ENCODE results near the gene CIBAR2. TPM values are rescaled to one million over a fixed set of nuclear protein-coding genes. Genes with fewer than 3 reads are reported as not detected.
A peak's percentile ranks its signal among the peaks of the same experiment; 100 is the strongest.

CIBAR2 gene
- total RNA-seq, 1 donor from 2014 or later: not detected

- no peak for TF ChIP-seq CTCF (IDR thresholded peaks at IDR 0.05)
- Mint-ChIP-seq H3K27me3 (ENCODE audit: low read depth) (peaks cover 19% of the 10 kb centered on the region), H3K9me3 (ENCODE audit: low read depth) (no peaks in the 10 kb centered on the region), H3K36me3 (ENCODE audit: low read depth) (peaks cover 5% of the 10 kb centered on the region), H3K4me1 (ENCODE audit: low read depth) (peaks cover 14% of the 10 kb centered on the region), H3K27ac (ENCODE audit: unreplicated experiment) (no peak overlapping the region), H3K4me3 (ENCODE audit: unreplicated experiment) (no peak overlapping the region)
- DNase-seq (ENCODE audit: low spot score): no peak
These were observed 19.4 kb downstream of the CIBAR2 start for GRCh38 chr16:85092851-85093250.

GRCh38 chr16:85092309-85092708 is 20.0 kb downstream of the CIBAR2 start:
- no peak for DNase-seq (ENCODE audit: low spot score)
- Mint-ChIP-seq H3K9me3 (ENCODE audit: low read depth) (no peaks in the 10 kb centered on the region), H3K27ac (ENCODE audit: unreplicated experiment) (no peak overlapping the region), H3K36me3 (ENCODE audit: low read depth) (peaks cover 5% of the 10 kb centered on the region), H3K4me1 (ENCODE audit: low read depth) (peaks cover 14% of the 10 kb centered on the region), H3K27me3 (ENCODE audit: low read depth) (peaks cover 19% of the 10 kb centered on the region), H3K4me3 (ENCODE audit: unreplicated experiment) (no peak overlapping the region)
- no peak for TF ChIP-seq CTCF (IDR thresholded peaks at IDR 0.05)

- TF ChIP-seq CTCF (IDR thresholded peaks at IDR 0.05): no peak
- Mint-ChIP-seq H3K9me3 (ENCODE audit: low read depth) (no peaks in the 10 kb centered on the region), H3K4me3 (ENCODE audit: unreplicated experiment) (no peak overlapping the region), H3K4me1 (ENCODE audit: low read depth) (peaks cover 14% of the 10 kb centered on the region), H3K27me3 (ENCODE audit: low read depth) (peaks cover 15% of the 10 kb centered on the region), H3K27ac (ENCODE audit: unreplicated experiment) (no peak overlapping the region), H3K36me3 (ENCODE audit: low read depth) (peaks cover 5% of the 10 kb centered on the region)
- no peak for DNase-seq (ENCODE audit: low spot score)
These were observed 20.8 kb downstream of the CIBAR2 start for GRCh38 chr16:85091522-85091910.

- Mint-ChIP-seq H3K4me1 (ENCODE audit: low read depth) (peaks cover 14% of the 10 kb centered on the region), H3K36me3 (ENCODE audit: low read depth) (peaks cover 5% of the 10 kb centered on the region), H3K9me3 (ENCODE audit: low read depth) (no peaks in the 10 kb centered on the region), H3K4me3 (ENCODE audit: unreplicated experiment) (no peak overlapping the region), H3K27me3 (ENCODE audit: low read depth) (peaks cover 14% of the 10 kb centered on the region), H3K27ac (ENCODE audit: unreplicated experiment) (no peak overlapping the region)
- no peak for DNase-seq (ENCODE audit: low spot score)
- TF ChIP-seq CTCF (IDR thresholded peaks at IDR 0.05): no peak
These were observed 21.3 kb downstream of the CIBAR2 start for GRCh38 chr16:85090873-85091521.

GRCh38 chr16:85090181-85090580 is 22.1 kb downstream of the CIBAR2 start:
- Mint-ChIP-seq H3K9me3 (ENCODE audit: low read depth) (no peaks in the 10 kb centered on the region), H3K4me3 (ENCODE audit: unreplicated experiment) (no peak overlapping the region), H3K4me1 (ENCODE audit: low read depth) (peaks cover 14% of the 10 kb centered on the region), H3K27me3 (ENCODE audit: low read depth) (peaks cover 14% of the 10 kb centered on the region), H3K36me3 (ENCODE audit: low read depth) (peaks cover 7% of the 10 kb centered on the region), H3K27ac (ENCODE audit: unreplicated experiment) (peak overlapping the region; percentile 79)
- no peak for TF ChIP-seq CTCF (IDR thresholded peaks at IDR 0.05)
- DNase-seq (ENCODE audit: low spot score): no peak
